H9 (cell line): ENCODE measurements around the gene STAP2. TPM values are rescaled to one million over a fixed set of nuclear protein-coding genes. Genes with fewer than 3 reads are reported as not detected.

Source experiments
- DNase-seq: peaks from one replicate; pipeline ENCODE4 v3.0.0-alpha.2; 2017
- H2AFZ ChIP-seq: one replicate; pipeline ENCODE4 v1.6.1; 2013; ENCODE audit warnings: mild to moderate bottlenecking, low read length, control low read depth, moderate library complexity
- H2AK5ac ChIP-seq: 2 replicates; pipeline ENCODE4 v1.6.1; 2013; ENCODE audit warnings: low read length, control low read depth, mixed read lengths; ENCODE audit not compliant: insufficient read length
- H2BK120ac ChIP-seq: one replicate; pipeline ENCODE4 v1.6.1; 2013; ENCODE audit warnings: low read depth, mild to moderate bottlenecking, low read length, control low read depth, inconsistent platforms; ENCODE audit not compliant: poor library complexity, severe bottlenecking
- H2BK12ac ChIP-seq: 2 replicates; pipeline ENCODE4 v1.6.1; 2013; ENCODE audit warnings: low read length, control low read depth, mixed read lengths, low read depth; ENCODE audit not compliant: insufficient read length
- H2BK15ac ChIP-seq: 2 replicates; pipeline ENCODE4 v1.6.1; 2013; ENCODE audit warnings: low read depth, low read length, control low read depth
- H2BK20ac ChIP-seq: one replicate; pipeline ENCODE4 v1.6.1; 2013; ENCODE audit warnings: low read depth, mild to moderate bottlenecking, low read length, control low read depth, inconsistent platforms; ENCODE audit not compliant: poor library complexity, severe bottlenecking
- H2BK5ac ChIP-seq: 2 replicates; pipeline ENCODE4 v1.6.1; 2013; ENCODE audit warnings: low read length, control low read depth, mixed read lengths; ENCODE audit not compliant: insufficient read length
- H3K14ac ChIP-seq: 2 replicates; pipeline ENCODE4 v1.6.1; 2013; ENCODE audit warnings: low read length, control low read depth; ENCODE audit not compliant: insufficient read depth
- H3K18ac ChIP-seq: 2 replicates; pipeline ENCODE4 v1.6.1; 2013; ENCODE audit warnings: low read depth, mild to moderate bottlenecking, mixed read lengths, low read length, control low read depth; ENCODE audit not compliant: insufficient read length
- H3K23ac ChIP-seq: 2 replicates; pipeline ENCODE4 v1.6.1; 2013; ENCODE audit warnings: low read length, control low read depth, mixed read lengths, low read depth; ENCODE audit not compliant: insufficient read length
- H3K23me2 ChIP-seq: 2 replicates; pipeline ENCODE4 v1.6.1; 2013; ENCODE audit warnings: low read depth, mild to moderate bottlenecking, mixed read lengths, low read length, control low read depth; ENCODE audit not compliant: insufficient read length, poor library complexity, severe bottlenecking
- H3K27ac ChIP-seq: 2 replicates; pipeline ENCODE4 v1.5.1; 2013; ENCODE audit warnings: low read length, control low read depth, mixed read lengths, low read depth; ENCODE audit not compliant: insufficient read length
- H3K27me3 ChIP-seq: 2 replicates; pipeline ENCODE4 v1.6.1; 2013; ENCODE audit warnings: low read length, control low read depth, inconsistent platforms; ENCODE audit not compliant: insufficient read depth
- H3K4ac ChIP-seq: 2 replicates; pipeline ENCODE4 v1.6.1; 2013; ENCODE audit warnings: low read depth, mild to moderate bottlenecking, control low read depth, inconsistent platforms, low read length, moderate library complexity
- H3K4me1 ChIP-seq: 2 replicates; pipeline ENCODE4 v1.6.1; 2013; ENCODE audit warnings: low read length, control low read depth, inconsistent platforms; ENCODE audit not compliant: insufficient read depth
- H3K4me2 ChIP-seq: 2 replicates; pipeline ENCODE4 v1.6.1; 2013; ENCODE audit warnings: low read length, control low read depth, mixed read lengths; ENCODE audit not compliant: insufficient read length, insufficient read depth
- H3K56ac ChIP-seq: 2 replicates; pipeline ENCODE4 v1.6.1; 2013; ENCODE audit warnings: low read depth, mild to moderate bottlenecking, mixed read lengths, low read length, control low read depth; ENCODE audit not compliant: insufficient read length
- H3K79me1 ChIP-seq: 2 replicates; pipeline ENCODE4 v1.6.1; 2013; ENCODE audit warnings: low read depth, mild to moderate bottlenecking, moderate library complexity, low read length, control low read depth, inconsistent platforms; ENCODE audit not compliant: insufficient read depth, poor library complexity, severe bottlenecking
- H3K79me2 ChIP-seq: 2 replicates; pipeline ENCODE4 v1.6.1; 2013; ENCODE audit warnings: low read length, control low read depth, inconsistent platforms; ENCODE audit not compliant: insufficient read depth
- H3K9ac ChIP-seq: 2 replicates; pipeline ENCODE4 v1.6.1; 2013; ENCODE audit warnings: low read length, control low read depth, mixed read lengths; ENCODE audit not compliant: insufficient read length; ENCODE audit errors: extremely low read depth
- H3K9me3 ChIP-seq: one replicate; pipeline ENCODE4 v1.6.1; 2013; ENCODE audit warnings: low read depth, low read length, inconsistent platforms; ENCODE audit not compliant: control insufficient read depth
- H3T11ph ChIP-seq: one replicate; pipeline ENCODE4 v1.6.1; 2013; ENCODE audit warnings: mild to moderate bottlenecking, low read length, control low read depth, inconsistent platforms
- H4K20me1 ChIP-seq: one replicate; pipeline ENCODE4 v1.6.1; 2013; ENCODE audit not compliant: control insufficient read depth, insufficient read length, insufficient read depth
- H4K5ac ChIP-seq: 2 replicates; pipeline ENCODE4 v1.6.1; 2013; ENCODE audit warnings: low read depth, mild to moderate bottlenecking, mixed read lengths, low read length, control low read depth; ENCODE audit not compliant: insufficient read length
- H4K8ac ChIP-seq: replicated peaks from 2 replicates; pipeline ENCODE4 v1.6.1; 2013; ENCODE audit warnings: low read length, control low read depth, mixed read lengths, low read depth; ENCODE audit not compliant: insufficient read length
- H4K91ac ChIP-seq: 2 replicates; pipeline ENCODE4 v1.6.1; 2013; ENCODE audit warnings: low read depth, mild to moderate bottlenecking, moderate library complexity, mixed read lengths, low read length, control low read depth; ENCODE audit not compliant: insufficient read length
- H3K27ac Mint-ChIP-seq, 3 experiments: 2 replicates in 2 of 3; 3 replicates in 1 of 3; pipeline ENCODE4 v1.8.0; 2020 to 2021; ENCODE audit warnings: mixed read lengths in 3 of 3, mild to moderate bottlenecking in 1 of 3, moderate library complexity in 1 of 3
- H3K27me3 Mint-ChIP-seq: 2 replicates; pipeline ENCODE4 v1.8.0; 2021; ENCODE audit warnings: low read depth, mild to moderate bottlenecking, moderate library complexity, mixed read lengths
- H3K36me3 Mint-ChIP-seq, 3 experiments: 2 replicates in 2 of 3; 3 replicates in 1 of 3; pipeline ENCODE4 v1.8.0; 2020 to 2021; ENCODE audit warnings: low read depth in 3 of 3, mixed read lengths in 3 of 3; ENCODE audit not compliant: insufficient read depth in 1 of 3
- H3K4me1 Mint-ChIP-seq, 2 experiments: 2 replicates each; pipeline ENCODE4 v1.8.0; 2020; ENCODE audit warnings: mixed read lengths in 2 of 2
- H3K4me3 Mint-ChIP-seq, 2 experiments: 2 replicates in 1 of 2; 3 replicates in 1 of 2; pipeline ENCODE4 v1.8.0; 2020 to 2021; ENCODE audit warnings: mild to moderate bottlenecking in 2 of 2, mixed read lengths in 2 of 2, moderate library complexity in 1 of 2
- H3K9me3 Mint-ChIP-seq, 2 experiments: 2 replicates in 1 of 2; 3 replicates in 1 of 2; pipeline ENCODE4 v1.8.0; 2020; ENCODE audit warnings: mild to moderate bottlenecking in 2 of 2, mixed read lengths in 2 of 2, moderate library complexity in 1 of 2
- WGBS: extraction: QIAGEN DNeasy Blood & Tissue Kit; methylation state at CpG from one replicate; pipeline ENCODE4 v1.1.7; 2013; ENCODE audit warnings: missing lambda C conversion rate, low lambda C conversion rate, mixed read lengths; ENCODE audit not compliant: insufficient read length; ENCODE audit errors: extremely low coverage; 5-methylcytosine and 5-hydroxymethylcytosine counted together
- total RNA-seq: library from RNA; stranded (reverse); gene quantifications from 2 replicates; pipeline ENCODE4 v1.2.1, GENCODE V29; 2021
- TF ChIP-seq, protein P1 (sequence below): fragments of 200-600 bp; sonication (generic); conservative IDR thresholded peaks from 3 replicates; pipeline ENCODE4 v1.8.0; 2021; ENCODE audit warnings: antibody characterized with exemption, mild to moderate bottlenecking

STAP2 gene
- total RNA-seq, 1 experiment from 2014 or later = 20.2 TPM

GRCh38 chr19:4346020-4346383 lies 7.4 kb upstream of the STAP2 start:
- no CpG with 5 or more reads among the region's 6 CpGs for WGBS
- no peak overlapping the region for H3K27ac ChIP-seq
- no peak overlapping the region for H3T11ph ChIP-seq
- H3K56ac ChIP-seq = no peak overlapping the region
- H4K5ac ChIP-seq = no peak overlapping the region
- H3K9ac ChIP-seq = no peak overlapping the region
- no peak overlapping the region for H3K4me2 ChIP-seq
- no peak overlapping the region for H3K18ac ChIP-seq
- H4K8ac ChIP-seq = no peak overlapping the region
- no peak overlapping the region for H4K91ac ChIP-seq
- peaks cover 15 to 52% (median 49%) of the 10 kb centered on the region in 3 experiments for H3K36me3 Mint-ChIP-seq
- no peaks in the 10 kb centered on the region for H3K9me3 ChIP-seq
- peaks cover 7% of the 10 kb centered on the region for H3K23me2 ChIP-seq
- no peaks in the 10 kb centered on the region for H3K27me3 ChIP-seq
- H2BK120ac ChIP-seq = no peak overlapping the region
- peaks cover 5 to 6% of the 10 kb centered on the region in 2 experiments for H3K4me1 Mint-ChIP-seq
- no peak overlapping the region for H3K14ac ChIP-seq
- no peaks in the 10 kb centered on the region for H4K20me1 ChIP-seq
- TF ChIP-seq, protein P1, sequence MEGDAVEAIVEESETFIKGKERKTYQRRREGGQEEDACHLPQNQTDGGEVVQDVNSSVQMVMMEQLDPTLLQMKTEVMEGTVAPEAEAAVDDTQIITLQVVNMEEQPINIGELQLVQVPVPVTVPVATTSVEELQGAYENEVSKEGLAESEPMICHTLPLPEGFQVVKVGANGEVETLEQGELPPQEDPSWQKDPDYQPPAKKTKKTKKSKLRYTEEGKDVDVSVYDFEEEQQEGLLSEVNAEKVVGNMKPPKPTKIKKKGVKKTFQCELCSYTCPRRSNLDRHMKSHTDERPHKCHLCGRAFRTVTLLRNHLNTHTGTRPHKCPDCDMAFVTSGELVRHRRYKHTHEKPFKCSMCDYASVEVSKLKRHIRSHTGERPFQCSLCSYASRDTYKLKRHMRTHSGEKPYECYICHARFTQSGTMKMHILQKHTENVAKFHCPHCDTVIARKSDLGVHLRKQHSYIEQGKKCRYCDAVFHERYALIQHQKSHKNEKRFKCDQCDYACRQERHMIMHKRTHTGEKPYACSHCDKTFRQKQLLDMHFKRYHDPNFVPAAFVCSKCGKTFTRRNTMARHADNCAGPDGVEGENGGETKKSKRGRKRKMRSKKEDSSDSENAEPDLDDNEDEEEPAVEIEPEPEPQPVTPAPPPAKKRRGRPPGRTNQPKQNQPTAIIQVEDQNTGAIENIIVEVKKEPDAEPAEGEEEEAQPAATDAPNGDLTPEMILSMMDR = no peak
- no peaks in the 10 kb centered on the region for H3K79me1 ChIP-seq
- no peak overlapping the region for H2BK5ac ChIP-seq
- no peak overlapping the region for H2BK20ac ChIP-seq
- no peak overlapping the region for H3K27ac Mint-ChIP-seq
- no peak overlapping the region; a peak in 1 of 5 replicates for H3K4me3 Mint-ChIP-seq
- no peak overlapping the region for H2AFZ ChIP-seq
- no peaks in the 10 kb centered on the region; a peak in 1 of 5 replicates for H3K9me3 Mint-ChIP-seq
- DNase-seq = no peak
- H3K23ac ChIP-seq = no peak overlapping the region
- no peak overlapping the region for H2AK5ac ChIP-seq
- no peak overlapping the region for H2BK12ac ChIP-seq
- peaks cover 2% of the 10 kb centered on the region; the same call in 1 of the 2 replicates for H3K27me3 Mint-ChIP-seq
- no peak overlapping the region for H3K4ac ChIP-seq
- H3K4me1 ChIP-seq = no peaks in the 10 kb centered on the region
- H3K79me2 ChIP-seq = no peaks in the 10 kb centered on the region
- H2BK15ac ChIP-seq = no peak overlapping the region
